ENCODE measurements around the gene CDKN2B. TPM values are rescaled to one million over a fixed set of nuclear protein-coding genes. Genes with fewer than 3 reads are reported as not detected.

The CDKN2B gene
- total RNA-seq, 4 donors from 2014 or later = 36.8 to 430 (median 265) TPM

- no peaks in the 10 kb centered on the region for H3K36me3 ChIP-seq
- no peak overlapping the region for H3K27ac ChIP-seq
- H3K27me3 ChIP-seq = no peaks in the 10 kb centered on the region
- in situ Hi-C loops (cut with MboI; ENCODE audit: low pct_ligation_motif_present in 1 of 4, low pct_unique_long_range_greater_than_20kb in 1 of 4, low sequenced_read_pairs in 3 of 4) (loop anchor here in 1 of 4 donors (25.0 kb wide), 1 partner anchor 415 kb away; no protein-coding TSS in a partner anchor), intact Hi-C loops (cut with DNase I; ENCODE audit: low total_unique reads) (no loop called here)
- no peak overlapping the region for H3K4me3 ChIP-seq
- H3K9me3 ChIP-seq = no peaks in the 10 kb centered on the region
- 88 to 94% methylated on average over 2 of the region's 2 CpGs for WGBS, 2 donors (ENCODE audit: low coverage in 1 of 2)
- TF ChIP-seq CTCF (IDR thresholded peaks at IDR 0.05) (no peak), POLR2AphosphoS5 (IDR thresholded peaks at IDR 0.05) (no peak), POLR2A (IDR thresholded peaks at IDR 0.05) (no peak), EP300 (IDR thresholded peaks at IDR 0.05; ENCODE audit: low read depth) (no peak)
- peaks cover 0 to 17% (median under 1%) of the 10 kb centered on the region in 4 donors for H3K4me1 ChIP-seq
- DNase-seq = no peak
These were observed 38.5 kb upstream of the CDKN2B start for GRCh38 chr9:22047596-22047995.

GRCh38 chr9:22046243-22046885 is 37.3 kb upstream of the CDKN2B start:
- WGBS, 2 donors (ENCODE audit: low coverage in 1 of 2) = 63 to 88% methylated on average over 1 of the region's 1 CpG
- TF ChIP-seq CTCF (IDR thresholded peaks at IDR 0.05) (no peak), POLR2AphosphoS5 (IDR thresholded peaks at IDR 0.05) (no peak), EP300 (IDR thresholded peaks at IDR 0.05; ENCODE audit: low read depth) (no peak), POLR2A (IDR thresholded peaks at IDR 0.05) (no peak)

GRCh38 chr9:22045423-22045822 is 36.3 kb upstream of the CDKN2B start:
- intact Hi-C loops (cut with DNase I; ENCODE audit: low total_unique reads) = no loop called here

More at GRCh38 chr9:22046243-22046885, 37.3 kb upstream of the CDKN2B start:
- in situ Hi-C loops (cut with MboI; ENCODE audit: low pct_ligation_motif_present in 1 of 4, low pct_unique_long_range_greater_than_20kb in 1 of 4, low sequenced_read_pairs in 3 of 4) = loop anchor here in 1 of 4 donors (25.0 kb wide), 1 partner anchor 416 kb away; no protein-coding TSS in a partner anchor
- DNase-seq = no peak
- intact Hi-C loops (cut with DNase I; ENCODE audit: low total_unique reads) = no loop called here
- no peaks in the 10 kb centered on the region for H3K36me3 ChIP-seq
- no peak overlapping the region for H3K4me3 ChIP-seq
- H3K9me3 ChIP-seq = no peaks in the 10 kb centered on the region
- H3K4me1 ChIP-seq = peaks cover 0 to 23% (median 4%) of the 10 kb centered on the region in 4 donors
- H3K27ac ChIP-seq = no peak overlapping the region
- H3K27me3 ChIP-seq = no peaks in the 10 kb centered on the region

GRCh38 chr9:22044583-22044982 is 35.5 kb upstream of the CDKN2B start:
- in situ Hi-C loops (cut with MboI; ENCODE audit: low pct_ligation_motif_present in 1 of 4, low pct_unique_long_range_greater_than_20kb in 1 of 4, low sequenced_read_pairs in 3 of 4) = loop anchor here in 1 of 4 donors (25.0 kb wide), 1 partner anchor 418 kb away; no protein-coding TSS in a partner anchor
- H3K4me3 ChIP-seq = no peak overlapping the region
- H3K36me3 ChIP-seq = no peaks in the 10 kb centered on the region
- no peaks in the 10 kb centered on the region for H3K9me3 ChIP-seq
- TF ChIP-seq EP300 (IDR thresholded peaks at IDR 0.05; ENCODE audit: low read depth) (no peak), CTCF (IDR thresholded peaks at IDR 0.05) (no peak)
- H3K27ac ChIP-seq = no peak overlapping the region
- intact Hi-C loops (cut with DNase I; ENCODE audit: low total_unique reads) = no loop called here
- DNase-seq = no peak
- H3K27me3 ChIP-seq = no peaks in the 10 kb centered on the region
- peaks cover 0 to 30% (median 13%) of the 10 kb centered on the region in 4 donors for H3K4me1 ChIP-seq

More at GRCh38 chr9:22045423-22045822, 36.3 kb upstream of the CDKN2B start:
- TF ChIP-seq EP300 (IDR thresholded peaks at IDR 0.05; ENCODE audit: low read depth) (no peak), POLR2A (IDR thresholded peaks at IDR 0.05) (no peak), CTCF (IDR thresholded peaks at IDR 0.05) (no peak), POLR2AphosphoS5 (IDR thresholded peaks at IDR 0.05) (no peak)
- no peak for DNase-seq
- Histone ChIP-seq H3K4me3 (no peak overlapping the region), H3K27ac (no peak overlapping the region), H3K4me1 (peaks cover 0 to 23% (median 7%) of the 10 kb centered on the region in 4 donors), H3K36me3 (no peaks in the 10 kb centered on the region), H3K9me3 (no peaks in the 10 kb centered on the region), H3K27me3 (no peaks in the 10 kb centered on the region)
- in situ Hi-C loops (cut with MboI; ENCODE audit: low pct_ligation_motif_present in 1 of 4, low pct_unique_long_range_greater_than_20kb in 1 of 4, low sequenced_read_pairs in 3 of 4) = loop anchor here in 1 of 4 donors (25.0 kb wide), 1 partner anchor 417 kb away; no protein-coding TSS in a partner anchor

Data from transverse colon (tissue), 4 donors.